Neural cell (in vitro differentiated cells): ENCODE results near the gene ANKFY1. TPM values are rescaled to one million over a fixed set of nuclear protein-coding genes. Genes with fewer than 3 reads are reported as not detected.

Experiments
- H2AFZ ChIP-seq: fragments of 200-600, 300-800 bp; sonication (generic), shearing (Covaris generic); 2 replicates; pipeline ENCODE4 v1.6.0; 2014; ENCODE audit warnings: low read depth, mild to moderate bottlenecking, antibody characterized with exemption, low read length, moderate library complexity
- H3F3A ChIP-seq: fragments of 200-600 bp; shearing (Covaris generic); 2 replicates; pipeline ENCODE4 v1.6.1; 2016; ENCODE audit warnings: mild to moderate bottlenecking, moderate library complexity, mixed read lengths, antibody characterized with exemption, low read length; ENCODE audit not compliant: insufficient read depth, poor library complexity, severe bottlenecking
- H3K27ac ChIP-seq: fragments of 200-600, 300-800 bp; sonication (generic), shearing (Covaris generic); 2 replicates; pipeline ENCODE4 v1.5.1; 2014; ENCODE audit warnings: mild to moderate bottlenecking, low read length, moderate library complexity
- H3K27me3 ChIP-seq: fragments of 300-800, 200-600 bp; sonication (generic), shearing (Covaris generic); 2 replicates; pipeline ENCODE4 v1.6.0; 2014; ENCODE audit warnings: mild to moderate bottlenecking, low read depth, low read length, moderate library complexity; ENCODE audit not compliant: insufficient read depth
- H3K36me3 ChIP-seq: fragments of 300-800, 200-600 bp; sonication (generic), shearing (Covaris generic); 2 replicates; pipeline ENCODE4 v1.5.1; 2014; ENCODE audit warnings: mild to moderate bottlenecking, antibody characterized with exemption, low read length, moderate library complexity; ENCODE audit not compliant: insufficient read depth
- H3K4me2 ChIP-seq: fragments of 300-800, 200-600 bp; sonication (generic), shearing (Covaris generic); 2 replicates; pipeline ENCODE4 v1.6.0; 2014; ENCODE audit warnings: mild to moderate bottlenecking, low read length
- H3K4me3 ChIP-seq: fragments of 300-800, 200-600 bp; sonication (generic), shearing (Covaris generic); 2 replicates; pipeline ENCODE4 v1.5.1; 2014; ENCODE audit warnings: mild to moderate bottlenecking, low read length, moderate library complexity
- H3K79me2 ChIP-seq: fragments of 200-600 bp; shearing (Covaris generic); replicated peaks from 2 replicates; pipeline ENCODE4 v1.6.0; 2014; ENCODE audit warnings: mild to moderate bottlenecking, low read length, moderate library complexity; ENCODE audit not compliant: insufficient read depth
- H3K9ac ChIP-seq: fragments of 300-800, 200-600 bp; sonication (generic), shearing (Covaris generic); 2 replicates; pipeline ENCODE4 v1.6.1; 2016; ENCODE audit warnings: mild to moderate bottlenecking, low read length, mixed read lengths
- H3K9me2 ChIP-seq: fragments of 200-600 bp; shearing (Covaris generic); 2 replicates; pipeline ENCODE4 v1.6.1; 2016; ENCODE audit warnings: mild to moderate bottlenecking, low read length, mixed read lengths; ENCODE audit not compliant: insufficient read depth
- H3K9me3 ChIP-seq: fragments of 200-600, 300-800 bp; sonication (generic), shearing (Covaris generic); 2 replicates; pipeline ENCODE4 v1.6.1; 2016; ENCODE audit warnings: mild to moderate bottlenecking, mixed run types, low read length, moderate library complexity, mixed read lengths
- H4K20me1 ChIP-seq: fragments of 200-600 bp; shearing (Covaris generic); 2 replicates; pipeline ENCODE4 v1.6.1; 2016; ENCODE audit warnings: mild to moderate bottlenecking, mixed run types; ENCODE audit not compliant: insufficient read depth
- CTCF ChIP-seq: fragments of 450-650 bp; IDR thresholded peaks from 2 replicates; pipeline ENCODE4 v1.5.1; 2014; ENCODE audit warnings: antibody characterized with exemption, mild to moderate bottlenecking, moderate library complexity; ENCODE audit not compliant: poor library complexity, severe bottlenecking
- EP300 ChIP-seq: fragments of 450-650 bp; conservative IDR thresholded peaks from 2 replicates; pipeline ENCODE4 v1.6.1; 2014; ENCODE audit warnings: antibody characterized with exemption, mild to moderate bottlenecking, moderate library complexity; ENCODE audit not compliant: poor library complexity, severe bottlenecking
- EZH2 ChIP-seq: fragments of 200-600, 300-800 bp; shearing (Covaris generic), sonication (generic); IDR thresholded peaks from 2 replicates; pipeline ENCODE4 v1.6.1; 2014; ENCODE audit warnings: antibody characterized with exemption, low read length, borderline replicate concordance, mild to moderate bottlenecking; ENCODE audit not compliant: insufficient read depth, poor library complexity, severe bottlenecking
- MXI1 ChIP-seq: fragments of 450-650 bp; conservative IDR thresholded peaks from 2 replicates; pipeline ENCODE4 v1.6.1; 2014; ENCODE audit warnings: antibody characterized with exemption, mild to moderate bottlenecking; ENCODE audit not compliant: poor library complexity, severe bottlenecking
- POLR2AphosphoS5 ChIP-seq: IDR thresholded peaks from 2 replicates; pipeline ENCODE4 v1.6.1; 2012
- RAD21 ChIP-seq: fragments of 450-650 bp; conservative IDR thresholded peaks from 2 replicates; pipeline ENCODE4 v1.6.1; 2014; ENCODE audit warnings: antibody characterized with exemption, mild to moderate bottlenecking, moderate library complexity
- SMC3 ChIP-seq: fragments of 450-650 bp; conservative IDR thresholded peaks from 2 replicates; pipeline ENCODE4 v1.6.1; 2014; ENCODE audit warnings: antibody characterized with exemption, mild to moderate bottlenecking, moderate library complexity; ENCODE audit not compliant: poor library complexity
- TAF1 ChIP-seq: IDR thresholded peaks from 2 replicates; pipeline ENCODE4 v1.6.1; 2012; ENCODE audit warnings: low read depth
- polyA plus RNA-seq: library from polyadenylated mRNA; depleted of rRNA; stranded (reverse); fragments of >200 nt; gene quantifications from 2 replicates; pipeline ENCODE4 v1.2.3, GENCODE V29; 2014
- TF ChIP-seq, protein P1 (sequence below): IDR thresholded peaks from 2 replicates; pipeline ENCODE4 v1.6.1; 2012; ENCODE audit warnings: borderline replicate concordance

Gene ANKFY1
- polyA plus RNA-seq, 1 donor from 2014 or later = 25.6 TPM

DNA sequence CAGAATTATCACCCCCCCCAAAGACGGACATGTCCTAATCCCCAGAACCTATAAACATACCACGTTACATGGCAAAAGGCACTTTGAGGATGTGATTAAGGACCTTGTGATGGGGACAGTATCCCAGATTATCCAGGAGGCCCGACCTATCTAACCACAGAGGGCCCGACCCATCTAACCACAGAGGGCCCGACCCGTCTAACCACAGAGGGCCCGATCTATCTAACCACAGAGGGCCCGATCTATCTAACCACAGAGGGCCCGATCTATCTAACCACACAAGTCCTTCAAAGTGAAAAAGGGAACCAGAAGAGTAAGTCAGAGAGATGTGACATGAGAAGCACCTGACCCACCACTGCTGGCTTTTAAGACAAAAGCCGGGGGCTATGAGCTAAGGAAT is 56.8 kb downstream of the ANKFY1 start (continued):
- TF ChIP-seq EP300 = no peak

GRCh38 chr17:4205917-4206316 is 57.9 kb downstream of the ANKFY1 start:
- Histone ChIP-seq H4K20me1 (no peaks in the 10 kb centered on the region), H3K9ac (no peak overlapping the region), H3K4me3 (no peak overlapping the region), H3K79me2 (no peaks in the 10 kb centered on the region), H3K9me3 (no peaks in the 10 kb centered on the region), H3F3A (no peaks in the 10 kb centered on the region), H3K9me2 (no peaks in the 10 kb centered on the region), H3K4me2 (no peak overlapping the region), H3K27me3 (no peaks in the 10 kb centered on the region), H3K27ac (no peak overlapping the region), H2AFZ (no peak overlapping the region), H3K36me3 (no peaks in the 10 kb centered on the region)
- no peak for TF ChIP-seq POLR2AphosphoS5
- no peak for TF ChIP-seq EP300
- no peak for TF ChIP-seq SMC3
- no peak for TF ChIP-seq CTCF
- TF ChIP-seq RAD21 = no peak
- no peak for TF ChIP-seq EZH2
- no peak for TF ChIP-seq MXI1
- TF ChIP-seq TAF1 = no peak
- TF ChIP-seq, protein P1, sequence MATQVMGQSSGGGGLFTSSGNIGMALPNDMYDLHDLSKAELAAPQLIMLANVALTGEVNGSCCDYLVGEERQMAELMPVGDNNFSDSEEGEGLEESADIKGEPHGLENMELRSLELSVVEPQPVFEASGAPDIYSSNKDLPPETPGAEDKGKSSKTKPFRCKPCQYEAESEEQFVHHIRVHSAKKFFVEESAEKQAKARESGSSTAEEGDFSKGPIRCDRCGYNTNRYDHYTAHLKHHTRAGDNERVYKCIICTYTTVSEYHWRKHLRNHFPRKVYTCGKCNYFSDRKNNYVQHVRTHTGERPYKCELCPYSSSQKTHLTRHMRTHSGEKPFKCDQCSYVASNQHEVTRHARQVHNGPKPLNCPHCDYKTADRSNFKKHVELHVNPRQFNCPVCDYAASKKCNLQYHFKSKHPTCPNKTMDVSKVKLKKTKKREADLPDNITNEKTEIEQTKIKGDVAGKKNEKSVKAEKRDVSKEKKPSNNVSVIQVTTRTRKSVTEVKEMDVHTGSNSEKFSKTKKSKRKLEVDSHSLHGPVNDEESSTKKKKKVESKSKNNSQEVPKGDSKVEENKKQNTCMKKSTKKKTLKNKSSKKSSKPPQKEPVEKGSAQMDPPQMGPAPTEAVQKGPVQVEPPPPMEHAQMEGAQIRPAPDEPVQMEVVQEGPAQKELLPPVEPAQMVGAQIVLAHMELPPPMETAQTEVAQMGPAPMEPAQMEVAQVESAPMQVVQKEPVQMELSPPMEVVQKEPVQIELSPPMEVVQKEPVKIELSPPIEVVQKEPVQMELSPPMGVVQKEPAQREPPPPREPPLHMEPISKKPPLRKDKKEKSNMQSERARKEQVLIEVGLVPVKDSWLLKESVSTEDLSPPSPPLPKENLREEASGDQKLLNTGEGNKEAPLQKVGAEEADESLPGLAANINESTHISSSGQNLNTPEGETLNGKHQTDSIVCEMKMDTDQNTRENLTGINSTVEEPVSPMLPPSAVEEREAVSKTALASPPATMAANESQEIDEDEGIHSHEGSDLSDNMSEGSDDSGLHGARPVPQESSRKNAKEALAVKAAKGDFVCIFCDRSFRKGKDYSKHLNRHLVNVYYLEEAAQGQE = no peak

GRCh38 chr17:4204710-4205173 is 59.0 kb downstream of the ANKFY1 start:
- H3K4me3 ChIP-seq = no peak overlapping the region
- H3K27me3 ChIP-seq = no peaks in the 10 kb centered on the region
- H3K9me3 ChIP-seq = no peaks in the 10 kb centered on the region
- no peak overlapping the region for H3K27ac ChIP-seq
- H3K36me3 ChIP-seq = no peaks in the 10 kb centered on the region
- H4K20me1 ChIP-seq = no peaks in the 10 kb centered on the region
- no peak overlapping the region for H3K4me2 ChIP-seq
- H3K9me2 ChIP-seq = no peaks in the 10 kb centered on the region
- no peak overlapping the region for H2AFZ ChIP-seq
- no peak for TF ChIP-seq TAF1
- TF ChIP-seq, protein P1 = no peak
- TF ChIP-seq MXI1 = no peak
- TF ChIP-seq EZH2 = no peak
- TF ChIP-seq SMC3 = no peak
- TF ChIP-seq RAD21 = no peak
- TF ChIP-seq EP300 = no peak
- no peak for TF ChIP-seq CTCF
- no peak for TF ChIP-seq POLR2AphosphoS5
- no peak overlapping the region for H3K9ac ChIP-seq
- no peaks in the 10 kb centered on the region for H3F3A ChIP-seq
- H3K79me2 ChIP-seq = no peaks in the 10 kb centered on the region
